Endothelial cell of umbilical vein (primary cell): Measurements from ENCODE around the gene LMO4. TPM values are rescaled to one million over a fixed set of nuclear protein-coding genes. Genes with fewer than 3 reads are reported as not detected.

ENCODE experiments used
- BruUV-seq: library from RNA; stranded (reverse); fragments of 400-500 nt; replicated peaks from 2 replicates; lab custom pipeline; 2021; lab: Mats Ljungman, UMichigan
- CTCF ChIA-PET: fragments of 300-600, 350-600 bp; sonication (Branson Sonifier 250); formaldehyde crosslinking; loops from one replicate; lab custom pipeline; 2021; ENCODE audit warnings: antibody characterized with exemption, inconsistent platforms; lab: Charles Lee
- POLR2A ChIA-PET: fragments of 300-600, 350-600 bp; sonication (Branson Sonifier 250); formaldehyde crosslinking; loops from one replicate; lab custom pipeline; 2021; ENCODE audit warnings: antibody characterized with exemption, inconsistent platforms; lab: Charles Lee
- DNase-seq: peaks from one replicate; pipeline ENCODE4 v3.0.0-alpha.2; 2011; ENCODE audit warnings: low read depth, low spot score
- FAIRE-seq: peaks from 2 replicates; lab custom pipeline; 2011; peaks lifted over from hg19 to GRCh38; lab: Jason Lieb, UNC
- H2AFZ ChIP-seq: 2 replicates; pipeline ENCODE4 v1.6.0; 2012; ENCODE audit warnings: low read depth, low read length, control low read depth, inconsistent platforms
- H3K27ac ChIP-seq: 2 replicates; pipeline ENCODE4 v1.5.1; 2011; ENCODE audit warnings: low read depth, mild to moderate bottlenecking, control low read depth, low read length, moderate library complexity; ENCODE audit not compliant: insufficient read depth
- H3K27me3 ChIP-seq, 2 experiments: 2 replicates each; pipeline versions ENCODE4 v1.6.0 to v1.6.1; 2011; ENCODE audit warnings: low read length in 2 of 2, mixed read lengths in 1 of 2; ENCODE audit not compliant: control insufficient read depth in 2 of 2, insufficient read depth in 2 of 2
- H3K36me3 ChIP-seq, 2 experiments: 2 replicates in 1 of 2; 3 replicates in 1 of 2; pipeline ENCODE4 v1.5.1; 2011; ENCODE audit warnings: low read length in 2 of 2, mild to moderate bottlenecking in 1 of 2, moderate library complexity in 1 of 2; ENCODE audit not compliant: control insufficient read depth in 2 of 2, insufficient read depth in 2 of 2; ENCODE audit errors: extremely low read depth in 1 of 2
- H3K4me1 ChIP-seq: 3 replicates; pipeline ENCODE4 v1.5.1; 2011; ENCODE audit warnings: mild to moderate bottlenecking, low read length; ENCODE audit not compliant: control insufficient read depth, insufficient read depth; ENCODE audit errors: extremely low read depth
- H3K4me2 ChIP-seq: 2 replicates; pipeline ENCODE4 v1.6.1; 2011; ENCODE audit warnings: low read length, control low read depth, mixed read lengths; ENCODE audit not compliant: insufficient read depth
- H3K4me3 ChIP-seq, 3 experiments: fragments of 200-600 bp in 1 of 3; sonication (generic), shearing (Covaris generic) in 1 of 3; replicated peaks in 1 of 3; 2 replicates each; pipeline ENCODE4 v1.5.1; 2011 to 2016; ENCODE audit warnings: control low read depth in 3 of 3, low read length in 3 of 3, mild to moderate bottlenecking in 2 of 3, inconsistent platforms in 1 of 3, low read depth in 1 of 3, moderate library complexity in 1 of 3; ENCODE audit not compliant: insufficient read depth in 1 of 3
- H3K79me2 ChIP-seq: 2 replicates; pipeline ENCODE4 v1.6.0; 2012; ENCODE audit warnings: low read length, inconsistent platforms; ENCODE audit not compliant: control insufficient read depth, insufficient read depth
- H3K9ac ChIP-seq: replicated peaks from 2 replicates; pipeline ENCODE3; 2011; ENCODE audit warnings: low read length, control low read depth; ENCODE audit not compliant: insufficient read depth; ENCODE audit errors: extremely low read depth
- H3K9me1 ChIP-seq: replicated peaks from 3 replicates; pipeline ENCODE4 v1.6.0; 2011; ENCODE audit warnings: mild to moderate bottlenecking, low read length; ENCODE audit not compliant: control insufficient read depth, insufficient read depth; ENCODE audit errors: extremely low read depth
- H3K9me3 ChIP-seq: replicated peaks from 2 replicates; pipeline ENCODE4 v1.5.1; 2012; ENCODE audit warnings: low read length, inconsistent platforms; ENCODE audit not compliant: control insufficient read depth, insufficient read depth
- H4K20me1 ChIP-seq: replicated peaks from 2 replicates; pipeline ENCODE3; 2011; ENCODE audit warnings: mild to moderate bottlenecking, low read length; ENCODE audit not compliant: control insufficient read depth, insufficient read depth; ENCODE audit errors: extremely low read depth
- EZH2 ChIP-seq: IDR thresholded peaks from 2 replicates; pipeline ENCODE4 v1.6.1; 2012; ENCODE audit warnings: borderline replicate concordance, low read depth, mild to moderate bottlenecking, moderate library complexity, low read length, inconsistent platforms; ENCODE audit not compliant: severe bottlenecking
- FOS ChIP-seq: IDR thresholded peaks from 2 replicates; pipeline ENCODE4 v1.6.1; 2011; ENCODE audit warnings: mild to moderate bottlenecking, low read length, moderate library complexity, borderline replicate concordance; ENCODE audit not compliant: insufficient read depth
- GATA2 ChIP-seq: IDR thresholded peaks from 2 replicates; pipeline ENCODE4 v1.7.0; 2011; ENCODE audit warnings: low read depth, mild to moderate bottlenecking, moderate library complexity, mixed read lengths, low read length; ENCODE audit not compliant: insufficient read length, insufficient read depth
- JUN ChIP-seq: IDR thresholded peaks from 2 replicates; pipeline ENCODE4 v1.6.1; 2011; ENCODE audit warnings: borderline replicate concordance, low read depth; ENCODE audit not compliant: insufficient read length, insufficient read depth
- MAX ChIP-seq: IDR thresholded peaks from 2 replicates; pipeline ENCODE4 v1.6.1; 2011; ENCODE audit not compliant: insufficient read depth, insufficient read length
- MYC ChIP-seq: IDR thresholded peaks from one replicate; pipeline ENCODE4 v1.6.1; 2011; ENCODE audit warnings: mild to moderate bottlenecking, low read depth, low read length
- POLR2A ChIP-seq: IDR thresholded peaks from 2 replicates; pipeline ENCODE4 v1.6.1; 2012; ENCODE audit warnings: low read depth, mild to moderate bottlenecking, control low read depth, low read length
- POLR2AphosphoS5 ChIP-seq: IDR thresholded peaks from 2 replicates; pipeline ENCODE4 v1.6.1; 2012; ENCODE audit warnings: low read depth, mild to moderate bottlenecking, control low read depth, low read length, moderate library complexity; ENCODE audit not compliant: insufficient read depth
- dilution Hi-C: fragments of 300-500 bp; cut with MboI; formaldehyde crosslinking; loops from one replicate; pipeline ENCODE4 v1.15.0; 2019; ENCODE audit warnings: low sequenced_read_pairs; ENCODE audit not compliant: extremely low pct_ligation_motif_present
- intact Hi-C: fragments of 100-400 bp; cut with micrococcal nuclease; formaldehyde crosslinking; loops from one replicate; pipeline ENCODE4 v1.10.0; 2022
- polyA plus RNA-seq, 4 experiments: library from polyadenylated mRNA; depleted of rRNA in 3 of 4; stranded (reverse) in 3 of 4; unstranded in 1 of 4; fragments of >200 nt; gene quantifications; 2 replicates each; pipeline versions ENCODE4 v1.2.1 to v1.2.3, GENCODE V29; 2011 to 2012; ENCODE audit warnings: missing spikeins in 1 of 4
- total RNA-seq: library from RNA; stranded (reverse); gene quantifications from 2 replicates; pipeline ENCODE4 v1.2.3, GENCODE V29; 2021
- TF ChIP-seq, protein P1 (sequence below), 2 donors: IDR thresholded peaks; 1 replicate in 1 of 2; 2 replicates in 1 of 2; pipeline ENCODE4 v1.5.1; 2011; ENCODE audit warnings: low read length in 2 of 2, mild to moderate bottlenecking in 2 of 2, moderate library complexity in 2 of 2, control low read depth in 1 of 2, inconsistent platforms in 1 of 2, low read depth in 1 of 2; ENCODE audit not compliant: insufficient read depth in 1 of 2; ENCODE audit errors: extremely low read depth in 1 of 2

LMO4 gene
- total and polyA plus RNA-seq, 2 donors (not counting 3 experiments of a cell fraction or from before 2014, with no cell fraction given): 24.8 to 36.6 TPM

- Histone ChIP-seq H3K9ac (no peak overlapping the region), H3K4me2 (no peak overlapping the region), H3K27me3 (no peaks in the 10 kb centered on the region), H3K27ac (no peak overlapping the region), H3K79me2 (peaks cover 18% of the 10 kb centered on the region), H3K9me3 (no peaks in the 10 kb centered on the region), H4K20me1 (no peaks in the 10 kb centered on the region), H3K36me3 (peaks cover 2 to 10% of the 10 kb centered on the region in 2 experiments), H3K4me1 (peaks cover 17% of the 10 kb centered on the region), H3K4me3 (no peak overlapping the region), H3K9me1 (no peaks in the 10 kb centered on the region), H2AFZ (no peak overlapping the region)
- FAIRE-seq: no peak
- TF ChIP-seq FOS (no peak), POLR2A (no peak), EZH2 (no peak), JUN (no peak), GATA2 (no peak), POLR2AphosphoS5 (no peak), MAX (no peak), MYC (no peak)
- TF ChIP-seq, protein P1, sequence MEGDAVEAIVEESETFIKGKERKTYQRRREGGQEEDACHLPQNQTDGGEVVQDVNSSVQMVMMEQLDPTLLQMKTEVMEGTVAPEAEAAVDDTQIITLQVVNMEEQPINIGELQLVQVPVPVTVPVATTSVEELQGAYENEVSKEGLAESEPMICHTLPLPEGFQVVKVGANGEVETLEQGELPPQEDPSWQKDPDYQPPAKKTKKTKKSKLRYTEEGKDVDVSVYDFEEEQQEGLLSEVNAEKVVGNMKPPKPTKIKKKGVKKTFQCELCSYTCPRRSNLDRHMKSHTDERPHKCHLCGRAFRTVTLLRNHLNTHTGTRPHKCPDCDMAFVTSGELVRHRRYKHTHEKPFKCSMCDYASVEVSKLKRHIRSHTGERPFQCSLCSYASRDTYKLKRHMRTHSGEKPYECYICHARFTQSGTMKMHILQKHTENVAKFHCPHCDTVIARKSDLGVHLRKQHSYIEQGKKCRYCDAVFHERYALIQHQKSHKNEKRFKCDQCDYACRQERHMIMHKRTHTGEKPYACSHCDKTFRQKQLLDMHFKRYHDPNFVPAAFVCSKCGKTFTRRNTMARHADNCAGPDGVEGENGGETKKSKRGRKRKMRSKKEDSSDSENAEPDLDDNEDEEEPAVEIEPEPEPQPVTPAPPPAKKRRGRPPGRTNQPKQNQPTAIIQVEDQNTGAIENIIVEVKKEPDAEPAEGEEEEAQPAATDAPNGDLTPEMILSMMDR (IDR thresholded peaks at IDR 0.05; ENCODE audit: extremely low read depth in 1 of 2, insufficient read depth in 1 of 2, low read depth in 1 of 2, low read length in 2 of 2): no peak
- ChIA-PET CTCF (interaction anchor here (0.9 to 2.9 kb wide), 5 partner anchors 10 to 617 kb away, joined by 3 to 27 read pairs (median 4); no protein-coding TSS in a partner anchor), POLR2A (no interaction called here)
- intact Hi-C loops: loop anchor here (10.0 kb wide), 1 partner anchor 1548 kb away; no protein-coding TSS in a partner anchor
- no TSS peak for BruUV-seq
- dilution Hi-C loops: no loop called here
- no peak for DNase-seq
These were observed 8.0 kb downstream of the LMO4 start for GRCh38 chr1:87336623-87337067.
